HTR-8/SVneo (cell line): ENCODE data around the gene KCNJ6.
"Not testable (repeated sequence)": the region's sequence is repeated elsewhere in the genome, so short reads cannot be mapped to it uniquely, and the experiment has no call there.

Source experiments
- DNase-seq: peaks from one replicate; pipeline ENCODE4 v3.0.0; 2011; ENCODE audit warnings: low spot score, mixed read lengths; ENCODE audit not compliant: insufficient read length
- FAIRE-seq: peaks from 2 replicates; lab custom pipeline; 2011; peaks lifted over from hg19 to GRCh38; lab: Jason Lieb, UNC

The KCNJ6 gene

DNA sequence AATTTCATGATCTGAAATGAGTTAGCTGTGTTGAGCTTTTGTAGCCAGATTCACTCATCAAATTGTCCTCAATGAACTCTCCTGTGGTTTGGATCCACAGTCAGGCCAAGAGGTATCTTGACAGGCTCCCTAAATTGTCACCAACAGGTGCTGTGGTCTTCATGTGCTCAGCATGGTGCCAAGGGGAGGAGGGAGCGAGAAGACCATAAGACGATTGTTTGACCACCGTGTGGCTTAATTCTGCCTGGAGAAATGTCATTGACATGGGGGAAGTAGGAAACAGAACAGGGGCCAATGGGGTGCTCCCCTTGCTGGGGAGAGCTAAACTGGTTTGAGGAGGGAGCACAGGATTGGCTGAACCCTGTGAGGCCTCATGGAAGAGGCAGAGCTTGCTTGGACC lies 219.3 kb downstream of the KCNJ6 start:
- no peak for FAIRE-seq
- DNase-seq, result no peak

DNA sequence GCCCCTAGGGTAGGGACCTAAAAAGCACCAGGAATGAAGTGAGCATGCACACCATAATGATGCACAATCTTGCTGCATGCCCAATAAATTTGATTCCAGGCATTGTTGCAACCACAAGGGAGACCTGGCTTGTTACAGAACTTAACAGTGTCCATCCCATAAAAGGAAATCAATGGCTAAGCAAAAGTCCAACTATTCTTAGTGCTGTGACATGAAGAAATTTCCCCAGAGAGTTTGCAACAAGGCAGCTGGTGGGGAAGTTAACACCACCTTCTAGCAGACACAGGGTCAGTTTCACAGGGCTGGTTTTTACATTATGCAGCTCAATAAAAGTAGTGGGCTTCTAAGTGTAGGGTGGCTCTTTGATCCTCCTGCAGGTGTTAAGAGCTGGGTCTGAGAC lies 221.1 kb downstream of the KCNJ6 start:
- no peak for FAIRE-seq
- DNase-seq, result no peak

DNA sequence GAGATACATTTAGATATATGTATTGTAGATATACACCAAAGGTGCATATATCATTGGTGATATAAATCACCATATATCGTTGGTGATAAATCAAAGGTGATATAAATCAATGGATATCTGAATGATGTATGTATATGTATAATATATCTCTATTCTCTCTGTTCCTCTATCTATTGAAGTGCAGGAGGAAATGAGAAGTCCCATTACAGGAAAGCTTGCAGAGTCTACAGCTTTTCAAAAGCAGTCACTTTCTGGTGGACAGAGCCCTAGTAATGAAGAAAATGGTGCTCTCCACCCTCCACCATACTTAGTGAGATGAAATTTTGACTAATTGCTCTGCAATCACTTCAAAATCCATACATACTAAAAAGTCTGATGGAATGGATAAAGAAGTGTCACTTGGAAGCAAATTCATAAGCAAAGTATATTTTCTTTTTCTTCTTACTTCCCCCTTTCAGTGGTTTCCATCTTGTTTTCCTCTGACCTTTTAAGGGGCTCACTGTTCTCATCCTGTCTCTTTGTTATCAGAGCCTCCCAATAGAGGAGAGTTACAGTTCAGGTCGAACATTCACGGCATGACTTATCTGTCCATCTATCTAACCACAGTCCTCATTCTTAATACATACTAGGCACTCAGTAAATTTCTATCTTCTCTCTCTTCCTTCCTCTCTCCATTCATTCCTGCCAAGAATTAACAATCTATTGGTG lies 227.2 kb downstream of the KCNJ6 start:
- FAIRE-seq, result no peak

DNA sequence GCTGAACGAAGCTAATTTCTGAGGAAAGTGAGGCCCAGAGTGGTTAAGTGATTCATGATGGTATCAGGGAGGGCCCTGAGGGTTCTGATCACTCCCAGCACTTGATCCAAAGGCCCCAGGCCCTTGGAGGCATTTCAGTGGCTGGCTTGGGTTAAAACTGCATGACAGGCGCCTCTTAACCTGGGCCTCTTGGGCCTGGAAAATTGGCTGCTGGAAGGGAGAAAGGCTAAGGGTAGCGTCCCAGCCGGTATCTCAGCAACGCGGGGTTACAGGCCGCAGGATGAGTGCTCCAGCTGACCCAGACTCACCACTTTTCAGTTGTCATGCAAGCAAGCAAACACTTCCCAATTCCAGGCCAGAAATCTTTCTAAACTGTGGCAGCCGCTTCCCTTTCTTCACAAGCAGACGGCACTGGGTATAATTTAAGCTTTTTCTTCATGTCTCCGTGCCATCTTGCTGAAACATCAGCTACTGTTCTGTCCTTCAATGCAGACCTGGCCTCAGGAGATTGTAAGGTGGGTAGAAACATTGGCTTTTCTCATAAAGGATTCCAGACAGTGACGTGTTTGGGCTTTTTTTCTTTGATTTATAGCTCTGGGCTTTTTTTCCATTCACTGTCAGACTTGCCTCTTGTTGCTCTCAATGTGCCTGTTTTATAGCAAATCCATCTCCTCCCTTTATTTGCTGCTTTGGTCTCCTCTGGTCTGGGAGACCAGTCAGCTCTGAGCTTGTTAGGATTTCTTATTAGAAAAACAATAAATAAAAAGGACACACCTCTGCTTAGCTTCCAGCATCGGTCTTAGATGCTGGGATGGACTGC lies 229.1 kb downstream of the KCNJ6 start:
- DNase-seq (no peak), FAIRE-seq (no peak)

More for the DNA sequence above, 227.2 kb downstream of the KCNJ6 start:
- no peak for DNase-seq

DNA sequence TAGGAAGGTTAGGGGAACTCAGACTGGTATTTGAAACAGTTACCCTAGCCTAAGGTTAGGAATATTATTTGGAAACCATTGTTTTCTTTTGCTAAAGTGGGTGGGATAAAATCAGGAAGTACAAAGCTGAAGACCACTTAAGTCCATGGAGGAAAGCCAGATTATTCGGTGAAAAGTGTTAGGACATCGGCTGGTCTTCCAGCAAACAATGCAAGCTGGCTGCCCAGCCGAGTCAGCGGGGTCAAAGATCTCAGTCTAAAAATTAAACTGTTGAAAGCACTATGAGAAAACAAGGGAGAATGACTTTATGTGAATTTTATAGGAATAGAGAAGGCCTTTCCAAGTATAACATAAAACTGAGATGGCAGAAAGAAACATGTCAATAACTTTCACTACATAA lies 231.7 kb downstream of the KCNJ6 start:
- FAIRE-seq (no peak), DNase-seq (no peak)

DNA sequence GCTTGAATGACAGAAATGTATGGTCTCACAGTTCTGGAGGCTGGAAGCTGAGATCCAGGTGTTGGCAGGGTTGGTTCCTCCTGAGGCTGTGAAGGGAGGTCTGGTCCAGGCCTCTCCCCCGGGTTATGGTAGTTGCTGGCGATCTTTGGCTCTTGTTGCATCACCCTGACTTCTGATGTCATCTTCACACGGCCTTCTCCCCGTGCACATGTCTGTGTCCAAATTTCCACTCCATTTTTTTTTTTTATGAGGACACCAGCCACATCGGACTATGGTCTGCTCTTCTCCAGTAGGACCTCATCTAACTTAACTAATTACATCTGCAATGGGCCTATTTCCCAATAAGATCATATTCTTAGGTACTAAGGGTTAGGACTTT lies 232.2 kb downstream of the KCNJ6 start:
- DNase-seq (no peak), FAIRE-seq (no peak)

DNA sequence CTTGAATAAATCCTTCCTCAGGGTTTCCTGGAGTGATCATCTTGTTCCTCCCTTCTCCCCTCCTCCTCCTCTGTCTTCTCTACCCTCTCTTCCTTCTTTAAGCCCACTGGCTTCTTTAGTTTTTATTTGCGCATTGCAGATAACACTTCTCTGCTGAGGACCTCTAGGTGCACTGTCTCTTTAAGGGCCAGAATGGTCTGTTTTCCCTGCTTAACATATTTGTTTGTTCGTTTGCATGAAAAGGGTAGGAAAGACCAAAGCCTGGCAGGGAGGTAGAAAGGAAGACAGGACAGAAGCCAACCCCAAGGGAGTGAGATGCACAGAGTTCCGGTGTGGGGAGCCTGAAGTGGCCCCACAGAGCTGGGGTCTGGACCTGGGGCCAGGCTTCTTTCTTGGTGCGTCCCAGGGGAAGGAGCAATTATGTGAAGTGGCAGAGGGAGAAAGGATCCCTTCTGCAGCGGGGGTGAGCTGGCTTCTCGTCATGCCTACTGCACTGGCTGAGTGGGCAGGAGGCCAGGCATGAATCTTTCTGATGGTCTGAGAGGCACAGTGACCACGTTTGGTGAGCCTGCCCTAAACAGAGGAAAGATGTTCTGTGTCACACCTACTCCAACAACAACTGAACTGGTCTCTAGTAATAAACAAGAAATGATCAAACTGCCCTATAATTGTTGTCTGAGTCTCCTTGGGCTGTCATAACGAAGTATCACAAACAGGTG lies 232.7 kb downstream of the KCNJ6 start:
- DNase-seq, result no peak
- FAIRE-seq, result no peak

DNA sequence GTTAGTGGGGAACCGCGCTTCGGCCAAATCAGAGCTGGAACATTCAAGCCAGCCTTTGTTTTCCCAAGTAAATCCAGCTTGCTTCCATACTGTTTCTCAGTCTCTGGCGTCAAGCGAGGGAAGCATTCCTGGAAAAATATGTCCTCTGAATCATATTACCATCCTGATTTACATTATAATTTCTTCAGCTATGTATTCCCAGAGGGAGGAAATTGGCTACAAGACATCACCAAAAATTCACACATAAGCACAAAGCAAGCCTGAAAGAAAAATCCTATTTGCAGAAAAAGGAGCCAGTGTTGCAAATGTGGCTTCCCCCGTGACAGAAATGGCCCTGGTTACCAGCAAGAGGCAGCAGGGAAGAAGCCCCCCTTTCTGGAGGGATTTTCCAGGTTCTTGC lies 233.3 kb downstream of the KCNJ6 start:
- no peak for FAIRE-seq
- DNase-seq, result no peak

DNA sequence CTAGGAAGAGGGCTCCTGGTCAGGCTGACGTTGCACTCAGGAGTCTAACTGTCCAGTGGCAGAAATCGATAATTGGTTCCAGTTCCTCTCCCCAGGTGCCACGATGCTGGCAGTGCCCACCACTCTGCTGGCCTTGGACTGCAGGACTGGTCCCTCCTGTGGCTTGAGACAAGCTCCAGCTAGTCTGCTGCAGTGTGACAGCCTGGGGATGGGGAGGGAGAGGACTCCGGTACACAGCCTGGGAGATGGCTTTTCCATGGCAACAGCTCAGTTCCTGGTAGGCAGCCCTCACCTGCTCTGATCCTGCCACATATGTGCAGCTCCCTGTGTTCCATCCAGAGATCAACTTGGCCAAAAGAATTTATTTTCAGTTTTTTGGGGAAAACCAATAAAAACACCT lies 239.3 kb downstream of the KCNJ6 start:
- FAIRE-seq, result no peak

DNA sequence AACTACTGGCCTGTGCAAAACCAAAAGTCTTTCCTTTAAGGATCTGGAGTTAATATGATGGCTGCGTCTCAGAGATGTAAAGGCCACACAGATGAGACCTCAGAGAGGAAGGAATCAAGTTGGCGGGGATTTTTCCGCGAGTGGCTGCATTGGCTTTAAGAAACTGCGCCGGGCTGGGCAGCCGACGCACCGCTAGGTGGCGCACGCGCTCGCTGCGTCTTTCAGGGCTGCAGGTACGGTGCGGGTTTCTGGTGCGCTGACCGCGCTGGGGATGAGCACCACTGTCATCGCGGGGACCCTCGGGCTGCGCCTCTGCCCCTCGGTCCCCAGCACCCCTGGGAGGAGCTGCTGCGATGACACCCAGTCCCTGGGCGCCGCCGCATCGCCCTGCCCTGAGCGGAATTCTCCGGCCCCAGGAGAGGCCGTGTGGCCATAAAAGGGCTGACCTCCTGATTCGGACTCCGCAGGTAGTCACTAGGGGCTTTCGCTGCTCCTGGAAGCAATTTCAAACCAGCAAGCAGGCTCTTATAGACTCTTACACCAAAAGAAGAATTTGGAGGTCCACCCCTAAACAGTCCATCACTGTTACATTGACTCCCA lies 241.0 kb downstream of the KCNJ6 start:
- DNase-seq (peak; percentile 59), FAIRE-seq (peak; percentile 40)

More for the DNA sequence above, 239.3 kb downstream of the KCNJ6 start:
- no peak for DNase-seq

DNA sequence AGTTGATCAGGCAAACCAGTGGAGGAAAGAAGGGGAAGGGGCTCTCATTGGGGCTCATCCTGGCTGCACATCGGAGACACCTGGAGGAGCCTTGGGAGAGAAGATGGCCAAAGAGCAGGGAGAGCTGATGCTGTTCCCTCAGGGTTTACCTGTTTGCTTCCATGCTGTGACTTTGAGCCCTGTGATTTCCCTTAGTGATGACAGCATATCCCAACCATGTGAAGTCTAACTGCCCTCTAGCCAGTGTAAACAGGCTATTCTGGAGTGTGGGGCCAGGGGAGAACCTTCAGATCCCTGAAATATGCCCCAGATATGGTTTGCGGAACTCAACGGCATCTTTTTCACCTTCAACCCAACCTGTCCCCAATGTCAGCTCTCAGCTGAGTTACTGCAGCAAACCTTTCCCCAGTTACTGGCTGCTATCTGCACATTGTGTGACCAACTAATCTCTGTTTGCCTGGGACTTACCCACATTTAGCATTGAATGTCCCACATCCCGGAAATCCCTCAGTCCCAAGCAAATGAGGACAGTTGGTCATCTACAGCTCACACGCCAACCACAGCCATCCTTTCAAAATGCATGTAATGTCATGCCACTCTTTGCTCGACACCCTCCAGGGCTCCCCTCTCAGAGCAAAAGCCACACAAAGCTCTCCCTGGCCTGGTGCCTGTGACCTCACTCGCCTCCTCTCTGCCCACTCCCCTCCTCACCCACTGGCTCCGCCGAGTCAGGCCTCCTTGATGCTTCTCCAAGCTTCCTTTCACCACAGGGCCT lies 242.3 kb downstream of the KCNJ6 start:
- FAIRE-seq (no peak), DNase-seq (no peak)

DNA sequence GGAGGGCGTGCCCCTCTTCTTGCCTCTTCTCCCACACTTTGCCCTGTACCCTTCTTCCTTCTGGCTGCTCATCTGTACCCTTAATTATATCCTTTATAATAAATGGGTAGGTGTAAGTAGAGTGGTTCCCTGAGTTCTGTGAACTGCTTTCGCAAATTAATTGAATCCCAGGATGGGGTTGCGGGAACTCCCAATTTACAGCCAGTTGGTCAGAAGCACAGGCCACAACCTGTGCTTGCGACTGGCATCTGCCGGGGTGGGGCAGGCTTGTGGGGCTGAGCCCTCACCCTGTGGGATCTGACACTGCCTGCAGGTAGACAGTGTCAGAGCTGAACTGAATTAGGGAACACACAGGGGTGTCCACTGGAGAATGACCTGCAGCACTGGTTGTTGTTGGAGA lies 244.9 kb downstream of the KCNJ6 start:
- FAIRE-seq (no peak), DNase-seq (no peak)

DNA sequence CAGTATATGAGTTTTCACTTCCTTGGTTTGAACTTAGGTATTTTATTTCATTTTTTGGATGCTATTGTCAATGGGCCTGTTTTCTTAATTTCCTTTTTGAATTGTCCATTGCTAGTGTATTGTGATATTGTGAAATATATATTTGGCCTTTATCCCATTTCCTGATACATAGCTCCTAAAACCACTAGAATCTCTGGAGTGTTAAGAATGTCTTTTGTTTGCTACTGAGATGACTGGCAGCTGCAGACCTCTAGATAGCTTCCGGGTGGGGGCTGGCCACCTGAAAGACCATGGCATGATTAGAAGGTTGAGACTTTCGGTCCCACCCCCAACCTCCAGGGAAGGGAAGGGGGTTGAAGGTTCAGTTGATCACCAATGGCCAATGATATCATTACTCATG lies 245.4 kb downstream of the KCNJ6 start:
- peak; percentile 81 for DNase-seq
- FAIRE-seq, result no peak

DNA sequence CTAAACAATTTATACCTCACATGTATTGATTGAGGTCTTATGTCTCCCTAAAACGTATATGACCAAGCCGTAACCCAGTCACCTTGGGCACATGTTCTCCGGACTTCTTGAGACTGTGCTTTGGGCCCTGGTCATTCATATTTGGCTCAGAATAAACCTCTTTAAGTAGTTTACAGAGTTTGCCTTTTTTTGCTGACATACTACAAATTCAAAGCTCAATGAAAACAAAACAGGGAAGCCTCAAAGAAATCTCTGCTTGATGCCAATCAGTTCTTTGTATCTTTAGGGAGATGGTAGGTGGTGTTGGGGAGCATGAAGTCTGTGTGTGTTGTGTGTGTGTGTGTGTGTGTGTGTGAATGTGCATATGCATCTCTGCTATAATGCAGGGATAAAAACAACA lies 247.0 kb downstream of the KCNJ6 start:
- FAIRE-seq, result no peak

DNA sequence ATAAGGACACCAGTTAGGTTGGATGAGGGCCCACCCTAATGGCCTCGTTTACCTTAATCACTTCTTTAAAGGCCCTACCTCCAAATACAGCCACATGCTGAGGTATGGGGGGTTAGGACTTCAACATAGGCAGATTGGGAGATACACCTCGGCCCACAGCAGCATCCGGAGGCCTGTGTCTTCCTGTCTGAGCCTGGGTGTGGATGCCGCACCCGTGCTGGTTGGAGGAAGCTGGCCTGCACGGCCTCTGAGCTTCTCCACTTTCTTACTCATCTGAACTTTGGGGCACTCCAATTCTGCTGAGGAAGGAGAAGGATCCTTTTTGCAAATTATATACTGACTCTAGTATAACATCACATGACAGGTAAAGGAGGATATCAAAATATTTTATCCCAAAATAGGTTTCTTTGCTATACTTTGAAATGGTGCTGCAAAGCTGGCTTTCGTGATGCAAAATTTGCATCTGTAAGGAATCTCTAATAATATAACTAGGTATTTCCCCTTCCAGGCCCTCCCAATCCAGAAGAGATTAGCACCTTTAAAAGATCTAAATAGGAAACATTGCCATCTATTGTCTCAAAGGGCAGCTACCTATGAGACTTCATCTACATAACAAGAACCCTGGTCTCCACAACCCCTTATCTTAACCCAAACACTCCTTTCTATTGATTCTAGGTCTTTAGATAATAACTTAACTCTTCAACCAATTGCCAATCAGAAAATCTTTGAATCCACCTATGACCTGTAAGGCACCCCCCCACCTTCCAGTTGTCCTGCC lies 247.6 kb downstream of the KCNJ6 start:
- no peak for FAIRE-seq
- DNase-seq, result no peak

More for the DNA sequence above, 247.0 kb downstream of the KCNJ6 start:
- no peak for DNase-seq

DNA sequence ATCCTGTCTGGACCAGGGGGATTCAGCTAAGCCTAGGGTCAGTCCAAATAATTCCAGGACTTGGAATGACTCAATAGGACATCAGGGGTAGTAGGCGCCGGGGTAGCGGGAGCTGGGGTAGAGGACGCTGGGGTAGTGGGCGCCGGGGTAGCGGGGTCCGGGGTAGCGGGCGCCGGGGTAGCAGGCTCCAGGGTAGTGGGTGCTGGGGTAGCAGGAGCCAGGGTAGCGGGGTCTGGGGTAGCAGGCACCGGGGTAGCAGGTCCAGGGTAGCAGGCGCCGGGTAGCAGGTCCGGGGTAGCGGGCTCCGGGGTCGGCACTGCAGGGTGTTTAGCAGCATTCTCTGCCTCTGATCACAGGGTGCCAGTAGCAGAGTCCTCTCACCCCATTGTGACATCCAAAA lies 248.9 kb downstream of the KCNJ6 start:
- DNase-seq, result no peak
- FAIRE-seq, result no peak

DNA sequence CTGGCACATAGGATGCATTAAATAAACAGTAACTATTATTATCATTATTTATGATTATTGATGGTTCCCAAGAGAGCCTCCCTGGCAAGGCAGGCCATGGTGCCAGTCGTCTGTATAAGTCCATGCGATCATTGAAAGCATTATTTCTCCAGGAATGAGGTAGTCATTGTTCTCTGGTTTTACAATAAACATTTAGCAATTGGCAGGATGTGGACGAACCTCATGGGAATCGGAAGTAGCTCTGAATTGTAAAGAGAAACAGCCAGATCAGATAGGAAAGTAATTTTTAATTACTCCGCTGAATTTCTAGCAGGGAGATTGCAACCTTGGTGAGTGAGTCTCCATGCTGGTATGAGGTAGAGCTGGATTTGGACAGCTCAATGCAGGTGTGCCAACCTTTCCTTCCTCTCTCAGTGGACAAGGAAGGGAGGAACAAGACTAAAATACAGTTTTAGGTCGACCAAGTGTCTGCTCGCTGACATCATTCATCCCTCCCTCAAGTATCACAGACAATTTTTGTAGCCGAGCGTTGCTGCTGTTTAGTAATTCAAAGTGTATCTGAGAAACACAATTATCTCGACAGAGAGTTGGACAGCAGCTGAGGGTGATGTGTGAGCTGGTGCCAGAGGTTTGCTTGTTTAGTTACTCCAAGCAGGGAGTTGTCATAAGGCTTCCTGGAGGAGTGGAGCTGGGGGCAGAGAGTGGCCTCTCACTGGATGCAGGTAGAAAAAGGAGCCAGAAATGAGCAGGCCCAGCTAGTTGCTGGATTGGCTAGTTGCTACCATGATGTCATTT lies 250.8 kb downstream of the KCNJ6 start:
- no peak for DNase-seq
- no peak for FAIRE-seq

DNA sequence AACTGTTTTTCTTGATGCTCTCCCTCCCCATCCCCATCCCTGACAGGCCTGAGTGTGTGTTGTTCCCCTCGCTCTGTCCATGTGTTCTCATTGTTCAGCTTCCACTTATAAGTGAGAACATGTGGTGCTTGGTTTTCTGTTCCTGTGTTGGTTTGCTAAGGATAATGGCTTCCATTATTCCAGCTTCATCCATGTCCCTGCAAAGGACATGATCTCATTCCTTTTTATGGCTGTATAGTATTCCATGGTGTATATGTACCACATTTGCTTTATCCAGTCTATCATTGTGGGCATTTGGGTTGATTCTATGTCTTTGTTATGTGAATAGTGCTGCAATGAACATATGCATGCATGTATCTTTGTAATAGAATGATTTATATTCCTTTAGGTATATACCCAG lies 254.0 kb downstream of the KCNJ6 start:
- not testable (repeated sequence) for DNase-seq, FAIRE-seq
